Liver (tissue), 9 donors: ENCODE measurements around the gene ERN2. TPM values are rescaled to one million over a fixed set of nuclear protein-coding genes. Genes with fewer than 3 reads are reported as not detected.

Experiments used
- DNase-seq: peaks from one replicate; pipeline ENCODE4 v3.0.0-alpha.2; 2017; ENCODE audit warnings: low spot score
- H3K27ac ChIP-seq, 2 donors: one replicate each; pipeline ENCODE4 v1.7.0; 2013; ENCODE audit warnings: inconsistent platforms in 2 of 2, low read length in 2 of 2, control low read depth in 1 of 2, low read depth in 1 of 2, mild to moderate bottlenecking in 1 of 2
- H3K27me3 ChIP-seq, 4 donors: one replicate each; pipeline versions ENCODE4 v1.6.1 to v1.7.0; 2013; ENCODE audit warnings: low read length in 3 of 4, inconsistent platforms in 1 of 4, mild to moderate bottlenecking in 1 of 4, moderate library complexity in 1 of 4; ENCODE audit not compliant: control insufficient read depth in 4 of 4, insufficient read depth in 4 of 4
- H3K36me3 ChIP-seq, 4 donors: one replicate each; pipeline versions ENCODE4 v1.6.1 to v1.7.0; 2013; ENCODE audit warnings: low read length in 3 of 4, mild to moderate bottlenecking in 3 of 4, low read depth in 1 of 4, moderate library complexity in 1 of 4; ENCODE audit not compliant: control insufficient read depth in 4 of 4, insufficient read depth in 3 of 4
- H3K4me1 ChIP-seq, 4 donors: one replicate each; pipeline versions ENCODE4 v1.6.1 to v1.7.0; 2013; ENCODE audit warnings: low read length in 3 of 4, mild to moderate bottlenecking in 3 of 4, moderate library complexity in 1 of 4; ENCODE audit not compliant: control insufficient read depth in 4 of 4, insufficient read depth in 4 of 4
- H3K4me3 ChIP-seq, 3 donors: one replicate each; pipeline versions ENCODE4 v1.6.1 to v1.7.0; 2013; ENCODE audit warnings: low read length in 3 of 3, control low read depth in 1 of 3, low read depth in 1 of 3, mild to moderate bottlenecking in 1 of 3
- H3K9ac ChIP-seq, 2 donors: one replicate each; pipeline ENCODE4 v1.7.0; 2013; ENCODE audit warnings: low read length in 2 of 2, mild to moderate bottlenecking in 2 of 2, moderate library complexity in 2 of 2, control low read depth in 1 of 2, low read depth in 1 of 2
- H3K9me3 ChIP-seq, 4 donors: one replicate each; pipeline versions ENCODE4 v1.6.1 to v1.7.0; 2013; ENCODE audit warnings: low read length in 3 of 4; ENCODE audit not compliant: control insufficient read depth in 4 of 4
- CTCF ChIP-seq: fragments of 150-350 bp; IDR thresholded peaks from 2 replicates; pipeline ENCODE4 v1.5.1; 2017; ENCODE audit warnings: improper control_type of control experiment, low read depth, low read length; ENCODE audit not compliant: missing input control
- EGR1 ChIP-seq, 2 donors: IDR thresholded peaks; 2 replicates each; pipeline ENCODE4 v1.6.1; 2016 to 2018; ENCODE audit warnings: antibody characterized with exemption in 2 of 2, low read depth in 2 of 2
- FOXA1 ChIP-seq: IDR thresholded peaks from 2 replicates; pipeline ENCODE4 v1.6.1; 2016; ENCODE audit warnings: antibody characterized with exemption
- GABPA ChIP-seq, 2 donors: IDR thresholded peaks in 1 of 2; conservative IDR thresholded peaks in 1 of 2; 2 replicates each; pipeline ENCODE4 v1.6.1; 2016; ENCODE audit warnings: antibody characterized with exemption in 2 of 2, mild to moderate bottlenecking in 1 of 2, moderate library complexity in 1 of 2
- HNF4G ChIP-seq: IDR thresholded peaks from 2 replicates; pipeline ENCODE4 v1.6.1; 2016; ENCODE audit warnings: antibody characterized with exemption
- JUND ChIP-seq, 2 donors: IDR thresholded peaks; 2 replicates each; pipeline ENCODE4 v1.6.1; 2016; ENCODE audit warnings: antibody characterized with exemption in 2 of 2
- NR2F2 ChIP-seq: IDR thresholded peaks from 2 replicates; pipeline ENCODE4 v1.6.1; 2016; ENCODE audit warnings: antibody characterized with exemption
- REST ChIP-seq: IDR thresholded peaks from 2 replicates; pipeline ENCODE4 v1.6.1; 2016; ENCODE audit warnings: antibody characterized with exemption, mild to moderate bottlenecking
- RXRA ChIP-seq, 2 donors: IDR thresholded peaks; 2 replicates each; pipeline ENCODE4 v1.6.1; 2017 to 2018; ENCODE audit warnings: antibody characterized with exemption in 2 of 2, mild to moderate bottlenecking in 1 of 2
- SP1 ChIP-seq: IDR thresholded peaks from 2 replicates; pipeline ENCODE4 v1.6.1; 2018; ENCODE audit warnings: antibody characterized with exemption, mild to moderate bottlenecking
- TAF1 ChIP-seq: conservative IDR thresholded peaks from 2 replicates; pipeline ENCODE4 v1.6.1; 2016; ENCODE audit warnings: antibody characterized with exemption, mild to moderate bottlenecking
- YY1 ChIP-seq: IDR thresholded peaks from 2 replicates; pipeline ENCODE4 v1.6.1; 2016; ENCODE audit warnings: antibody characterized with exemption, mild to moderate bottlenecking
- ZBTB33 ChIP-seq: IDR thresholded peaks from 2 replicates; pipeline ENCODE4 v1.6.1; 2016; ENCODE audit warnings: antibody characterized with exemption
- whole genome bisulfite sequencing: extraction: QIAGEN DNeasy Blood & Tissue Kit; methylation state at CpG from one replicate; pipeline ENCODE4 v1.1.7; 2013; 5-methylcytosine and 5-hydroxymethylcytosine counted together
- polyA plus RNA-seq, 2 donors: library from polyadenylated mRNA; stranded (reverse) in 1 of 2; unstranded in 1 of 2; fragments of 200-250 nt in 1 of 2; fragments of >200 nt in 1 of 2; fragmentation: Nextera tagmentation in 1 of 2; extraction: Ambion mirVana in 1 of 2; gene quantifications; one replicate each; pipeline versions ENCODE4 v1.2.1 to v1.2.3, GENCODE V29; 2013 to 2015
- total RNA-seq, 2 donors: library from RNA; depleted of rRNA; stranded (reverse); fragments of >200 nt; gene quantifications; one replicate each; pipeline ENCODE4 v1.2.3, GENCODE V29; 2014
- donor health status: healthy.
- donor health status: healthy.
- donor health status: healthy.
- donor health status: healthy.
- donor health status: healthy.

ERN2 gene
- total and polyA plus RNA-seq, 4 donors = 0.01 to 0.17 TPM; not detected in 2

- Histone ChIP-seq H3K9ac (no peak overlapping the region), H3K36me3 (no peaks in the 10 kb centered on the region), H3K4me1 (peaks cover 0 to 4% (median 1%) of the 10 kb centered on the region in 4 donors), H3K9me3 (no peaks in the 10 kb centered on the region), H3K27me3 (peaks cover 0 to 6% (median 5%) of the 10 kb centered on the region in 4 donors), H3K4me3 (no peak overlapping the region), H3K27ac (no peak overlapping the region)
- 78% methylated on average over 6 of the region's 6 CpGs for WGBS
- DNase-seq = no peak
- no peak for TF ChIP-seq ZBTB33
- no peak for TF ChIP-seq CTCF
- no peak for TF ChIP-seq REST
- no peak for TF ChIP-seq JUND (IDR thresholded peaks at IDR 0.05)
- TF ChIP-seq NR2F2 = no peak
- no peak for TF ChIP-seq GABPA (IDR thresholded peaks at IDR 0.05 in 1 of 2, conservative IDR thresholded peaks at IDR 0.05 in 1 of 2)
- TF ChIP-seq TAF1 = no peak
- no peak for TF ChIP-seq HNF4G
- TF ChIP-seq EGR1 (IDR thresholded peaks at IDR 0.05; ENCODE audit: low read depth in 2 of 2) = no peak
- TF ChIP-seq RXRA (IDR thresholded peaks at IDR 0.05) = no peak
- TF ChIP-seq FOXA1 = no peak
- no peak for TF ChIP-seq YY1
- TF ChIP-seq SP1 = no peak
Measured at GRCh38 chr16:23757937-23758619, 45.1 kb upstream of the ERN2 start.

GRCh38 chr16:23757116-23757515 lies 44.1 kb upstream of the ERN2 start:
- no peak for TF ChIP-seq ZBTB33
- no peak for TF ChIP-seq REST
- no peak for TF ChIP-seq YY1
- TF ChIP-seq NR2F2 = no peak
- no peak for TF ChIP-seq EGR1 (IDR thresholded peaks at IDR 0.05; ENCODE audit: low read depth in 2 of 2)
- no peak for TF ChIP-seq GABPA (IDR thresholded peaks at IDR 0.05 in 1 of 2, conservative IDR thresholded peaks at IDR 0.05 in 1 of 2)
- TF ChIP-seq HNF4G = no peak
- DNase-seq = no peak
- Histone ChIP-seq H3K36me3 (no peaks in the 10 kb centered on the region), H3K4me1 (peaks cover 0 to 4% (median 1%) of the 10 kb centered on the region in 4 donors), H3K9ac (no peak overlapping the region), H3K4me3 (no peak overlapping the region), H3K27me3 (peaks cover 0 to 6% (median 5%) of the 10 kb centered on the region in 4 donors), H3K9me3 (no peaks in the 10 kb centered on the region), H3K27ac (no peak overlapping the region)
- 83% methylated on average over 9 of the region's 9 CpGs for WGBS
